Measurements from ENCODE around the gene ERMAP. TPM values are rescaled to one million over a fixed set of nuclear protein-coding genes. Genes with fewer than 3 reads are reported as not detected.

The ERMAP gene
- total and polyA plus RNA-seq, 10 of the 15 experiments (the other 5 are each of a cell fraction or from before 2014, with no cell fraction given): 1.4 to 6.8 (median 4.1) TPM

GRCh38 chr1:42833981-42834380 is 17.1 kb downstream of the ERMAP start:
- BruUV-seq (replicated peaks): no TSS peak
- CTCF ChIA-PET: interaction anchor here (0.8 kb wide), 2 partner anchors 12 to 239 kb away, joined by 3 to 4 read pairs; partner anchors contain the start of gene ZNF691
- intact Hi-C loops (cut with micrococcal nuclease; ENCODE audit: unreplicated experiment): no loop called here
- WGBS (ENCODE audit: insufficient coverage, insufficient replicate concordance, low lambda C conversion rate, missing lambda C conversion rate): 35% methylated on average over 4 of the region's 4 CpGs
- FAIRE-seq (no peak), DNase-seq (ENCODE audit: low read depth, low spot score) (no peak), ATAC-seq (no peak)
- H4K20me1 ChIP-seq (ENCODE audit: control insufficient read depth, insufficient read depth): no peaks in the 10 kb centered on the region
- RAD21 ChIA-PET (ENCODE audit: unreplicated experiment): no interaction called here
- no peaks in the 10 kb centered on the region for H3K36me3 ChIP-seq (ENCODE audit: control insufficient read depth in 2 of 2, insufficient read depth in 2 of 2, low read length in 1 of 2)
- H3K79me2 ChIP-seq (ENCODE audit: control insufficient read depth, insufficient read depth, low read length): no peaks in the 10 kb centered on the region
- no peak overlapping the region for H2AFZ ChIP-seq (ENCODE audit: control insufficient read depth, low read depth, low read length)
- peaks cover 12% of the 10 kb centered on the region for H3K4me1 ChIP-seq (ENCODE audit: control insufficient read depth, insufficient read depth, low read length)
- H3K27ac ChIP-seq (ENCODE audit: control insufficient read depth, insufficient read depth): no peak overlapping the region
- in situ Hi-C loops (cut with MboI): no loop called here
- POLR2A ChIA-PET: interaction anchor here (1.7 kb wide), 1 partner anchor 13 kb away, joined by 5 read pairs; no protein-coding TSS in a partner anchor
- H3K4me2 ChIP-seq (ENCODE audit: control insufficient read depth, insufficient read depth): no peak overlapping the region
- no peak overlapping the region for H3K4me3 ChIP-seq
- SMC1A ChIA-PET (ENCODE audit: uncharacterized antibody, unreplicated experiment): no interaction called here
- no peak overlapping the region for H3K9ac ChIP-seq (ENCODE audit: control insufficient read depth, insufficient read depth, low read length)
- no peaks in the 10 kb centered on the region for H3K9me3 ChIP-seq (replicated peaks; ENCODE audit: control insufficient read depth, insufficient read depth, low read length)
- no peaks in the 10 kb centered on the region for H3K27me3 ChIP-seq (replicated peaks in 1 of 2; ENCODE audit: control insufficient read depth in 2 of 2, insufficient read depth in 2 of 2, low read length in 1 of 2)
- TF ChIP-seq MAX (IDR thresholded peaks at IDR 0.05; ENCODE audit: low read depth, low read length) (no peak), ZBTB4 (CRISPR knock-in tag; IDR thresholded peaks at IDR 0.05) (no peak), ZNF622 (IDR thresholded peaks at IDR 0.05) (no peak), TBL1XR1 (IDR thresholded peaks at IDR 0.05; ENCODE audit: low read depth, low read length) (no peak), BCLAF1 (IDR thresholded peaks at IDR 0.05) (no peak), PAX8 (IDR thresholded peaks at IDR 0.05) (no peak), ZBED1 (IDR thresholded peaks at IDR 0.05; ENCODE audit: borderline replicate concordance) (no peak), TCF3 (IDR thresholded peaks at IDR 0.05; ENCODE audit: borderline replicate concordance, insufficient read depth, low read depth, low read length) (no peak), CREM (IDR thresholded peaks at IDR 0.05; ENCODE audit: low read depth) (no peak), REST (IDR thresholded peaks at IDR 0.05; ENCODE audit: low read depth, low read length) (no peak), IRF3 (IDR thresholded peaks at IDR 0.05) (no peak), EP300 (IDR thresholded peaks at IDR 0.05; ENCODE audit: borderline replicate concordance in 1 of 2, control insufficient read depth in 1 of 2, low read depth in 2 of 2, low read length in 2 of 2) (no peak), SP1 (IDR thresholded peaks at IDR 0.05; ENCODE audit: low read depth, low read length) (no peak), NFYA (IDR thresholded peaks at IDR 0.05; ENCODE audit: borderline replicate concordance, low read depth, low read length) (no peak)
